Measurements from ENCODE around the gene ZFP90.

DNA sequence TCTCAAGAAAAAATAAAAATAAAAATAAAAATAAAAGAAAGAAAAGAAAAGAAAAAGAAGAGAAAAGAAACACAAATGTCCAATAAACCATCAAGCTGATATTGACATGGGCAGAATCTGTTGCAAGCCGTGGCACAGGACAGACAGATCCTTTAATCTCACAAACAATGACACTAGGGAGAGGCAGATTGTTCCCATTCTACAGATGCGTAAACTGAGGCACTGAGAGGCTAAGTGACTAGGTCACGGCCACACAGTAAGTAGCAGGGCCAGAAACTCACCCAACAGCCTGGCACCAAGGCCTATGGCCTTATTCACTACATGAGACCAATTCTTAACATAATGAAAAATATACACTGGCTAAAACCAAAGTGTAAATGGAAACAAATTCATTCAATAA lies 28.3 kb upstream of the ZFP90 start:
- TF ChIP-seq EP300 (IDR thresholded peaks at IDR 0.05) (no peak), PBX3 (IDR thresholded peaks at IDR 0.05) (no peak), CEBPB (IDR thresholded peaks at IDR 0.05) (no peak), RCOR1 (IDR thresholded peaks at IDR 0.05; ENCODE audit: low read depth, low read length) (no peak), CTCF (IDR thresholded peaks at IDR 0.05) (no peak), PHF8 (IDR thresholded peaks at IDR 0.05; ENCODE audit: borderline replicate concordance, low read depth) (no peak), USF2 (IDR thresholded peaks at IDR 0.05) (no peak), GATA3 (IDR thresholded peaks at IDR 0.05; ENCODE audit: borderline replicate concordance) (no peak), RFX5 (IDR thresholded peaks at IDR 0.05) (no peak), CHD2 (IDR thresholded peaks at IDR 0.05; ENCODE audit: low read length, partially characterized antibody) (no peak)
